ENCODE results near the gene WDR4. TPM values are rescaled to one million over a fixed set of nuclear protein-coding genes. Genes with fewer than 3 reads are reported as not detected.
"Not testable (repeated sequence)": the region's sequence is repeated elsewhere in the genome, so short reads cannot be mapped to it uniquely, and the experiment has no call there.

WDR4 gene
- total RNA-seq, 4 donors from 2014 or later, result 12.8 to 51.2 (median 26.3) TPM

DNA sequence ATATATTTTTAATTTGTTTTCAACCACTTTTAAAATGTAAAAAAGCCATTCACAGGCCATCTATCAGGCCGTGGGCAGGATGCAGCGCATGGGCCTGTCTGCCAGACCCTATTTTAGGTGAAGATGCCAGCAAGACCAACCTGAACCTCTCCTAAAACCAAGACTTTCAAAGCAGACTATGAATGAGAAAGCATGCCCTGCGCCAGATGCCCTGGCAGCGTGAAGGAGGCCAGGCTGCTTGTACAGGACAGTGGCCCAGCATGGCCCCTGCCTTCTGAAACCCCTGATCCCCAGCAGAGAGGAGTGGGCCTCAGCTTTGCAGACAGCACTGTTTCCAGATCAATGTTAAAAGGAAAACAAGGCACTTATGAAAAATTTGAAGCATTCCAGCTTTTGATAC is 31.6 kb downstream of the WDR4 start:
- no peak for TF ChIP-seq POLR2A (IDR thresholded peaks at IDR 0.05)
- TF ChIP-seq, protein P1, sequence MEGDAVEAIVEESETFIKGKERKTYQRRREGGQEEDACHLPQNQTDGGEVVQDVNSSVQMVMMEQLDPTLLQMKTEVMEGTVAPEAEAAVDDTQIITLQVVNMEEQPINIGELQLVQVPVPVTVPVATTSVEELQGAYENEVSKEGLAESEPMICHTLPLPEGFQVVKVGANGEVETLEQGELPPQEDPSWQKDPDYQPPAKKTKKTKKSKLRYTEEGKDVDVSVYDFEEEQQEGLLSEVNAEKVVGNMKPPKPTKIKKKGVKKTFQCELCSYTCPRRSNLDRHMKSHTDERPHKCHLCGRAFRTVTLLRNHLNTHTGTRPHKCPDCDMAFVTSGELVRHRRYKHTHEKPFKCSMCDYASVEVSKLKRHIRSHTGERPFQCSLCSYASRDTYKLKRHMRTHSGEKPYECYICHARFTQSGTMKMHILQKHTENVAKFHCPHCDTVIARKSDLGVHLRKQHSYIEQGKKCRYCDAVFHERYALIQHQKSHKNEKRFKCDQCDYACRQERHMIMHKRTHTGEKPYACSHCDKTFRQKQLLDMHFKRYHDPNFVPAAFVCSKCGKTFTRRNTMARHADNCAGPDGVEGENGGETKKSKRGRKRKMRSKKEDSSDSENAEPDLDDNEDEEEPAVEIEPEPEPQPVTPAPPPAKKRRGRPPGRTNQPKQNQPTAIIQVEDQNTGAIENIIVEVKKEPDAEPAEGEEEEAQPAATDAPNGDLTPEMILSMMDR (IDR thresholded peaks at IDR 0.05), result no peak
- no peak overlapping the region for H3K4me3 ChIP-seq
- no peaks in the 10 kb centered on the region for H3K9me3 ChIP-seq
- peaks cover 0 to 76% (median 0%) of the 10 kb centered on the region in 3 donors for H3K36me3 ChIP-seq
- H3K4me1 ChIP-seq, result no peaks in the 10 kb centered on the region
- H3K27ac ChIP-seq, result no peak overlapping the region
- no peaks in the 10 kb centered on the region for H3K27me3 ChIP-seq
- peak in 2 of 3 donors; percentile 4 to 14 for DNase-seq

DNA sequence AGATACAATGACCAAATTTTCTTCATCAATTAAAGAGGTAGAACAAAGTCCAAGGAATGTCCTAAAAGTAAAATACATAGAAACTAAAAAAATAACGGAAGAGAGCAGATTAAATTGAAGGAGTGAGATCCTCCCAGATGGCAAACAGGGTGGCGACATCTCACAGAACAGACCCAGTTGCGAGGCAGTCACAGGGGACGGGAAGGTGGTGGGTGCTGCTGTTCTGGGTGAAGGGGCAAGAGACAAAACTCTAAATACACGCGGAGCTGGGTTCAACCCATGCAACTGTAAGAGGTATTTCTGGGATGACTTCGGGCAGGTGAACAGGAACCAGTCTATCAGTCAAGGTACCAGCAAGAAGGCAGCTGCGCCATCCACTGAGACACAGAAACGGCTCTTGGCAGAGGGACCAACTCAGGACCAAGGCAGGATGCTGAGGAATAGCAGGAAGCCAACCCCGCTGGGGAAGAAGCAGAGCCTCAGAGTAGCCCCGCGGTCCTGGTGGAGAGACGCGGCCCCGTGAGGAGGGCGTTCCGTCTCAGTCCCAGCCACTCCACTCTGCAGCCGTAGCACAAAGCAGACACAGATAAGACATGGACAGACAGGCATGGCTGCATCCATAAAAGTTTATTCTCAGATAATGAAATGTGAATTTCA is 32.2 kb downstream of the WDR4 start:
- DNase-seq, result peak in 2 of 3 donors; percentile 22 to 36
- no peak overlapping the region for H3K4me3 ChIP-seq
- no peaks in the 10 kb centered on the region for H3K4me1 ChIP-seq
- H3K36me3 ChIP-seq, result peaks cover 0 to 76% (median 0%) of the 10 kb centered on the region in 3 donors
- H3K9me3 ChIP-seq, result no peaks in the 10 kb centered on the region
- TF ChIP-seq, protein P1 (IDR thresholded peaks at IDR 0.05), result no peak
- no peak for TF ChIP-seq POLR2A (IDR thresholded peaks at IDR 0.05)
- H3K27me3 ChIP-seq, result no peaks in the 10 kb centered on the region
- H3K27ac ChIP-seq, result no peak overlapping the region

DNA sequence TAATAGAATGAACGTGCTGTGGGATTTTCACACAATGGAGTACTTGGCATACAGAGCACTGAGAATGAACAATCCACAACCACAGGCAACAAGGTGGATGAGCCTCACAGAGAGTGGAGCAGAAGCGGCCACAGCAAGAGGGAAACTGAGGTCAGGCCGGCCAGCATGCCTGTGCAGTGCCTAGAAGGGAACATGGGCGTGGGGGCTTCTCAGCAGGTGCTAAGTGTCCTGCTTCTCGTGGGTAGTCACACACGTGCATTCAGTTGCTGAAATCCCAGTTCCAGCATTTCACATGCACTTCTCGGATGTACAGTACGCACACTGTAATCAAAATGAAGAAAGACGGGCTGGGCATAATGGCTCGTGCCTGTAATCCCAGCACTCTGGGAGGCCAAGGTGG is 33.1 kb downstream of the WDR4 start:
- H3K27me3 ChIP-seq, result no peaks in the 10 kb centered on the region
- H3K36me3 ChIP-seq, result peaks cover 0 to 73% (median 0%) of the 10 kb centered on the region in 3 donors
- DNase-seq, result peak in 2 of 3 donors; percentile 13 to 37
- H3K9me3 ChIP-seq, result no peaks in the 10 kb centered on the region
- H3K27ac ChIP-seq, result no peak overlapping the region
- no peak overlapping the region for H3K4me3 ChIP-seq
- TF ChIP-seq, protein P1 (IDR thresholded peaks at IDR 0.05), result no peak
- TF ChIP-seq POLR2A (IDR thresholded peaks at IDR 0.05), result no peak
- no peaks in the 10 kb centered on the region for H3K4me1 ChIP-seq

DNA sequence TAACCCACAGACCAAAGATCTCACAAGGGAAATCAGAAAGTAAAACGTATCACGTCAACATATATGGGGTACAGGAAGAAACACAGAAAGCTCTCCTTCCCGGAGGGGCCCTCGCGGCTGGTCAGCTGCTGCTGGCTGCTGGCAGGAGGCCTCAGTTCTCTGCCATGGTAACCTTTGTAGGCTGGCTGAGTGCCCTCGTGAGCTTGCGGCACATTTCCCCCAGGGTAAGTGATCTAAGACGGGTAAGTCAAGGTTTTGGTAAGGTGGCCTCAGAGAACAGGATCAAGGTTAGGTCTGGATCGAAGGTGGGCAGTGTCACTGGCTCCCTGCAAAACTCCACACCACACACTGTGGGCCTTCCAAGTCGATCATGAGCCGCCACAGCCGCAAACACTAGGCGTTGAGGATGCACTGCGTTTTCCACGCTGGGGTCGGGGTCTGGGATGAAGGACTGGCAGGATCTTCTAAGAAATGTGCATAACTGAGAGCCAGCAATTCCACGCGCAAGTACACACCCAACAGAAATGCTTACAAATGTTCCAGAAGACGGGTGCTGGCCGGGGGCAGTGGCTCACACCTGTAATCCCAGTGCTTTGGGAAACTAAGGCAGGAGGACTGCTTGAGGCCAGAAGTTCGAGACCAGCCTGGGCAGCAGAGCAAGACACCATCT is 33.9 kb downstream of the WDR4 start:
- no peak overlapping the region for H3K27ac ChIP-seq
- no peaks in the 10 kb centered on the region for H3K27me3 ChIP-seq
- DNase-seq, result peak in 2 of 3 donors; percentile 27 to 38
- no peak for TF ChIP-seq POLR2A (IDR thresholded peaks at IDR 0.05)
- H3K4me1 ChIP-seq, result no peaks in the 10 kb centered on the region
- peaks cover 0 to 73% (median 0%) of the 10 kb centered on the region in 3 donors for H3K36me3 ChIP-seq
- H3K9me3 ChIP-seq, result no peaks in the 10 kb centered on the region
- no peak overlapping the region for H3K4me3 ChIP-seq

DNA sequence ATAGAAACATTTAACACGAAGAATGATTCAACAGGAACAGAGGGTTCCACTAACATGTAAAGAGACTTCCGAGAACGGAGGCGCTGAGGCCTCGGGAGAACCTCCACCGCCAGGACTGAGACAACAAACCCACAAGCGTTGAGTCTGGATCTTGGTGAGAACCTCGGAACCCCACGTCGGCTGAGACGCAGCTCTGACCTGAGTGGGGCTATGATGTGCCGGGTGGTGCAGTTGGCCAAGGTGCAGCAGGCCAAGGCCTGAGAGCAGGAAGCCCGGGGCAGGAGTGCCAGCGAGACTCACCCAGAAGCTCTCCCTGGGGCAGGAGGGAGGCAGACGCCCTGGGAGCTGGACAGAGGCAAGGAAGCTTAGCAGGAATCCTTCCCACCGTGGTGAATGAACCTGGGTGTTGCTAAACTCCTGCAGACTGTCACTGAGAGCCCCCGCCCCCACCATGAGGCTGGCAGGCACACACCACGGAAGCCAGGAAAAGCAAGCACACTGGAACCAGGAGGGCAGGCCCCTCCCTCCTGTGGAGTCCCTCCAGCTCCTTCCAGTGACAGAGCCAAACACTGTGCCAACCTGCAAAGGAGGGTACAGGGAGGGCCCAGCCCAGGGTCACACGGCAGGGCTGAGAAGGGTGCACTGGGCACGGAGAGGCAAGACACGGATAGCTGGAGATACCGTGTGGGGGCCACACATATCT is 34.8 kb downstream of the WDR4 start:
- Histone ChIP-seq H3K4me1 (no peaks in the 10 kb centered on the region), H3K9me3 (no peaks in the 10 kb centered on the region), H3K36me3 (peaks cover 0 to 70% (median 0%) of the 10 kb centered on the region in 3 donors), H3K27ac (no peak overlapping the region), H3K4me3 (no peak overlapping the region), H3K27me3 (no peaks in the 10 kb centered on the region)
- TF ChIP-seq POLR2A (IDR thresholded peaks at IDR 0.05), result no peak
- TF ChIP-seq, protein P1 (IDR thresholded peaks at IDR 0.05), result no peak
- DNase-seq, result peak in 2 of 3 donors; percentile 35 to 42

DNA sequence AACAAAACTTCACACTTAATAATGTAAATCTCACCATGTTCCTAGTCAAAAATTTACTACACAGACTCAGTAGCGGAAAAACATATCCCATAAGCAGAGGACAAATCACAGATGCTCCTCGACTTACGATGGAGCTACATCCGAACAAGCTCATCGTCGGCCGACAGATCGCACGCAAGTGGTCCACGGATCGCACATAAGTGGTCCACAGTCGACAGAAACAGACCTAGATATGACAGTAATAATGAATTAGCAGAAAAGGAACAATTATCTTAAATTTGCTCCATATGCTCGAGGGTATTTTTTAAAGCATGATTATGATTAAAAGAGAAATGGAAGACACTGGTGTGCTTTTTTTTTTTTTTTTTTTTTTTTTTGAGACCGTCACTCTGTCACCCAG is 36.3 kb downstream of the WDR4 start:
- DNase-seq, result peak in 2 of 3 donors; percentile 9 to 13
- Histone ChIP-seq H3K4me1 (no peaks in the 10 kb centered on the region), H3K27me3 (no peaks in the 10 kb centered on the region), H3K9me3 (no peaks in the 10 kb centered on the region), H3K36me3 (peaks cover 0 to 64% (median 0%) of the 10 kb centered on the region in 3 donors), H3K4me3 (no peak overlapping the region), H3K27ac (no peak overlapping the region)
- TF ChIP-seq, protein P1 (IDR thresholded peaks at IDR 0.05), result no peak
- no peak for TF ChIP-seq POLR2A (IDR thresholded peaks at IDR 0.05)

DNA sequence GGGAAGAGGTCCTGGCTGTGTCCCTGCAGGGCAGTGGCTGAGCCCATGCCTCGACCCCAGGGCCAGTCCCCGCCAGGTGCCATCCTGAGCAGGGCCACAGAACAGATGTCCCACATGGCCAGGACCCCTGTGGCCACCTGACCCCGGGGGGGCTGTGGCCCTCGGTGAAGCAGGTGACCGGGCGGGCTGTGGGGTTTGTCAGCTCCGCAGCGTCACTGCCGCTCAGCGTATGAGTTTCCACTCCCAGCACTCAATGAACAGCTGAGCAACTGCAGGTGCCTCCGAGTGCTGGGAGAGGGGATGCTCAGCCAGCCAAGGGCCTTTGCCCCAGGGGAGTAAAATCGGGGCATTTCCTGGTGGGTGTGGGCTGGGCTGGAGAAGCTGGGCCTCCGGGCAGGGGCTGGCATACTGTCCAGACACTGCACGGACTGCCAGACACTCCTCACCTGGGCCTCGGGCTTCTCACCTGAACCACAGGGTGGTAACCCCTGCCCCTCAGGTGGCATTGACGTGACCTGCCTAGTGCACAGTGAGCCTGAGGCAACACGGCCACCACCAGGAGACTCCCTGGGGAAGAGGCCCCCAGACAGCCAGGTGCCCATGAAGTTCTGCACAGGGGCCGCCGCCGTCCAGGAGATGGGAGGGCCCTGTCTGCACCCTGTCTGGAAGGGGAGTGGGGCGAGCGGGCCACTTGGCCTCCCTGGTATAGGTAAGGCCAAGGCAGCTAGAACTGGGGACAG is 37.3 kb downstream of the WDR4 start:
- not testable (repeated sequence) for H3K4me1 ChIP-seq, H3K9me3 ChIP-seq, H3K27ac ChIP-seq, H3K4me3 ChIP-seq, H3K27me3 ChIP-seq
- H3K36me3 ChIP-seq, result peaks cover 0 to 58% (median 0%) of the 10 kb centered on the region in 3 donors
- DNase-seq, result peak in 2 of 3 donors; percentile 18 to 37
